OCI-LY1 (cell line): ENCODE results near the gene GLB1L.

Experiments
- CTCF ChIP-seq: fragments of 200-600 bp; sonication (generic), shearing (Covaris generic); IDR thresholded peaks from 2 replicates; pipeline ENCODE4 v1.5.1; 2017; ENCODE audit warnings: mild to moderate bottlenecking, antibody characterized with exemption, low read length, moderate library complexity, mixed read lengths
- EZH2 ChIP-seq: fragments of 200-600 bp; sonication (generic), shearing (Covaris generic); IDR thresholded peaks from 2 replicates; pipeline ENCODE4 v1.8.0; 2017; ENCODE audit warnings: borderline replicate concordance, mixed run types, mild to moderate bottlenecking, antibody characterized with exemption, low read length, moderate library complexity, mixed read lengths

- no peak for TF ChIP-seq CTCF
- TF ChIP-seq EZH2, result no peak
Observed at GRCh38 chr2:219271021-219271420, 25.8 kb upstream of the GLB1L start.
